ENCODE measurements around the gene KRT31. TPM values are rescaled to one million over a fixed set of nuclear protein-coding genes. Genes with fewer than 3 reads are reported as not detected.
"Not testable (repeated sequence)": the region's sequence is repeated elsewhere in the genome, so short reads cannot be mapped to it uniquely, and the experiment has no call there.

Gene KRT31
- polyA plus RNA-seq (ENCODE audit: insufficient read length in 10 of 10) = 1 to 10 TPM; 3.3 to 6.5 (median 4.7) TPM
- long read RNA-seq, donor 1, partial matches to known transcripts = 0 of 2 reads
- long read RNA-seq, donor 1, other reads (novel, unspliced or antisense) = 0 of 2 reads
- long read RNA-seq, donor 2, partial matches to known transcripts = 0 of 1 reads
- long read RNA-seq, donor 2, other reads (novel, unspliced or antisense) = 0 of 1 reads
- long read RNA-seq, donor 3 = 0 reads
- long read RNA-seq, donor 4, partial matches to known transcripts = 0 of 1 reads
- long read RNA-seq, donor 4, other reads (novel, unspliced or antisense) = 0 of 1 reads
- long read RNA-seq, donor 5, partial matches to known transcripts = 0 of 1 reads
- long read RNA-seq, donor 5, other reads (novel, unspliced or antisense) = 0 of 1 reads
- long read RNA-seq, donor 6, partial matches to known transcripts = 0 of 1 reads
- long read RNA-seq, donor 6, other reads (novel, unspliced or antisense) = 0 of 1 reads
- long read RNA-seq, donor 7, partial matches to known transcripts = 0 of 4 reads
- long read RNA-seq, donor 7, other reads (novel, unspliced or antisense) = 0 of 4 reads
- long read RNA-seq, donor 8, partial matches to known transcripts = 0 of 2 reads
- long read RNA-seq, donor 8, other reads (novel, unspliced or antisense) = 0 of 2 reads
- long read RNA-seq, donor 9, partial matches to known transcripts = 0 of 1 reads
- long read RNA-seq, donor 9, other reads (novel, unspliced or antisense) = 0 of 1 reads

DNA sequence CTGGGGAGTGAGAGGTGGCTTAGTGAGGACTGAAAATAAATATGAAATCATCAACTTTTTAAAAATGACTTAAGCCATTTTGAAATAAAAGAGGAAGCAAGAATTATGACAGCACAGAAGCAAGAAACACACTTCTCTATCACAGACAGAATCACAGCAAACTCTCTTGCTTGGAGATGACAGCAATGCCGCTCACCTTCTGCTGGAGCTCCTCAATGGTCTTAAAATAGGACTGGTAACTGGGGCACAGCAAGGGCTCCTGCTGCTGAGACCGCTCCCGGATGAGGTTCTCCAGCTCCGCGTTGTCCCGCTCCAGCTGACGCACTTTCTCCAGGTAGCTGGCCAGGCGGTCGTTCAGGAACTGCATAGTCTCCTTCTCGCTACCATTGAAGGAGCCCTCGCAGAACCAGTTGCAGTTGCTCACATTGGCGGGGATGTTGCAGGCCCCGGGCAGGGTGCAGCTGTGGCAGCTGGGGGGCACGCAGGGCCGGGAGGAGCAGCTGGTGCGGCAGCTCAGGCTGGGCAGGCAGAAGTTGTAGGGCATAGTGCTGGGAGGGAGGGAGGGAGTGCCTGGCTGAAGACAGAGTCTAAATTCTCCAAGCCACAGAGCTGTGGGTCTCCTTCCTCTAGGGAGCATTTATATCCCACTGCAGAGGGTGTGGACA lies at the start of gene KRT31:
TSS of gene KRT31 (minus strand) at position 613 of the 665 bp plus-strand sequence. CDS start at position 544, 69 bp downstream.
- peak in 2 of 3 donors; percentile 8 to 15 for DNase-seq

DNA sequence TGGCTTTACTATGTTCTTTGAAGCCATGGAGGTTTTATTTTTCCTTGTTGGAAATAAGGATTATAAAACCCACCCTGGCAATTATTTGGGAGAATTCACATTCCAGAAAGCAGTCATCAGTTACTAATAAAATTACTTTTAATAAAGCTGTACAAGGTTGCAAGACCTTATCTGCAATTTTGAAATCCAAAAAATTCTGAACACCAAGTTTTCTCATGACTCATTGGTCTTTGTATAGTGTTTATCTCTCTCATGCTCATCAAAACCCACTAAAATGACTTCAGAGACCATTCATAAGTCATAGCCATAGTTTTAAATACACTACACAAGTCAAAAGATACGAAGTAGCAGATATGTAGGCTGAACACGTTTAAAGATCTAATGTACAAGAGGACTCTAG lies 49.4 kb upstream of the KRT31 start:
- peak in 1 of 3 donors; percentile 18 for DNase-seq

DNA sequence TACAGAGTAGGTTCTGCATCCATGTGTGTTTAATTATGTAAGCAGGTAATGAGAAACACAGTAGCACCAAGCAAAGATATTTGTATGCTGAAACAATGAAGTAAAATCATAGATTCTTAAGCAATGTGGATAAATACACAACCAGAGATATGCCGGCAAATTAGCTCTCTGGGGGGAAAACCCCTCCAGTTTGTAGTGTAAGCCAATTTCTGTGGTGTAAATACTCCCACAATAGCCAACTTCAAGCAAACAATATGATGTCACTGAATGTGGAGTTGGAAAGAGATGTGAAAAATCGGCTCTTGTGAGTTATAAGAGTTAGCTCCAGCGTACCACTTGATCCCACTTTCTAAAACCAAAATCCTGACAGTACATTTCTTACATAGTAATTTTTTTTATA lies 47.2 kb upstream of the KRT31 start:
- DNase-seq = no peak

DNA sequence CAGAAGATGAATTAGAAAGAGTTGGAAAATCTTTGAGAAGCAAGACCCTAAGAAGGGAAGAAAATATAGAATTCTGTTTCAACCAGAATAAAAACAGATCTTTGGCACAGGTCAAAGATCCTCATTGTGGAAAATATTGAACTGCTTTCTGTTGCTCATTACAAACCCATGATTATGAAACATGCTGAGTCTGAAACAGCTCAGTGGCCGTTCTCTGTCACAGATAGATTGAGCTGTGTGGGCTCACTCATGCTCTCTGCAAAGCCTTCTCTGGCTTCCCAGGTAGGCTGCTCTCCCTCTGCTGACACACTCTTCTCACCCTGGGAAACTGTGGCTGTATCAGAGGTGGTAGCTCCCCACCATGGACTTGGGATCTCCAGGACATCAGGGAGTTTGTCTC lies 46.8 kb upstream of the KRT31 start:
- no peak for DNase-seq

DNA sequence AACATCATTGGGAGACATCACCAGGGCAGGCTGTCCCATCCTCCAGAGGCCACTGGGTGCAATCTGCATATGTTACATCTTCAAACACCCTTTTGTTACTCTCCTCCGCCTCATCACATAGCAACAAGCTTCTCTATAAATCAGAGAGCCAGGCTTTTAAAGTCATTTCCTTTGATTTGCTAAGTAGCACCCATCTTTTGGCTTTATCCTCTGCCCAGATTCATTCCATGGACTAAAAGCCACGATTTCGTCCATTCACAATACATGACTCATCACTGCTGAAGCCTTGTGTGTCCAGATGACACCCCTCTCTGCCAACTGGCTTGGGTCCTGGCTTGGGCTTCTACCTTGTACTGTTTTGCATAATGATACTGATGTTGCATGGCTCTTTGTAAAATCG lies 45.3 kb upstream of the KRT31 start:
- no peak for DNase-seq

DNA sequence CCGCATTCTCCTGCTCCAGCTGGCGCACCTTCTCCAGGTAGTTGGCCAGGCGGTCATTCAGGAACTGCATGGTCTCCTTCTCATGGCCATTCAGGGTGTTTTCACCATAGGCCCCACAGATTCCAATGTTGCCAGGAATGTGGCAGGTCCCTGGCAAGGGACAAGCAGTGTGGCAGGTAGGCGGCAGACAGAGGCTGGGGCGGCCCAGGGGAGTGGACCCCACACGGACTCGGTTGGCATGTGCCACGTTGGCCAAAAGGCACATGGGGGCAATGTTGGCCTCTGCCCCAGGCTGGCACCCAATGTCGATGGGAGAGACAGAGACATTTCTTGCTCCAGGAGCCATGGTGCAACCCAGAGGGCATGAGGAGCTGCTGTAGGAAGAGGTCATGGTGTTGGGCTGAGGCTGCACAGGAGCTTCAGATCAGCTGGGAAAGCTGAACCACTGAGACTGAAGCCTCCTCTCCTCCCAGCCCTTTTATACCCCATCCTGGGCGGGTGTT lies 43.2 kb upstream of the KRT31 start, which contains the start of gene KRT38:
TSS of gene KRT38 (minus strand) at position 453 of the 503 bp plus-strand sequence. CDS start at position 391, 62 bp downstream.
- no peak for DNase-seq

DNA sequence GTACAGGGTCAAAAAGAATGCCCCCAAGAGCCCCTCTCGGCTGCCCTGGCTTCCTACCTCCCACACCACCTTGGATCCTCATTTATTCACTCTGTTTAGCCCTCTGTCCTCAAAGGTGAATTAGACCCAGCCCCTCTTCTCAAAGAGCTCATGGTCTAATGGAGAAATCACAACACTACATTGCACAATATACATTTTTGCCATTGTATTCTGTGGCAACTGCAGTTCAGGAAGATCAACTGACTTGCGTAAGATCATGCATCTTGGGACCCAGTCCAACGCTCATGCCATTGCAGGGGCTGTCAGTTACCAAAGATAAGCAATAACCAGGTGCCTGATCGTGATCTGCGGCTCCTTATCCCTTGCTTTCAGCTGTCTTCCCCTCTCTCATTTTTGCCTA lies 42.0 kb upstream of the KRT31 start:
- DNase-seq = no peak

DNA sequence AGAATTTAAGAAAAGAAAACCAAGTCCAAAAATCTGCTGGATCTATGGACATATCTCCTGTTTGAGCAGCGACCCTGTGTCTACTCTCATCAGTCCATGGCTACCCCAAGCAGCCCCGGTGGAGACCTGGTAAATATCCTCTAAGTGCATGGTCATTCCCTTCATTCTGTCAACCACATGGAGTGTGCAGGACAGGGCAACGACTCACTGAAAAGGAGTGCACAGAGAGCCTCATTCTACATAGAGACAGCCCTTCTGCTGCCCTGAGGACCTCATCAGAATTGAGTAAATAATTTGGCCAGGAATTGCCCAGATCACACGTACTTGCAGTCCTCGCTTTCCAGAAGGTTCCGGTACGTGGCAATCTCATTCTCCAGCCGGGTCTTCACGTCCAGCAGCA lies 40.4 kb upstream of the KRT31 start:
- DNase-seq = no peak

DNA sequence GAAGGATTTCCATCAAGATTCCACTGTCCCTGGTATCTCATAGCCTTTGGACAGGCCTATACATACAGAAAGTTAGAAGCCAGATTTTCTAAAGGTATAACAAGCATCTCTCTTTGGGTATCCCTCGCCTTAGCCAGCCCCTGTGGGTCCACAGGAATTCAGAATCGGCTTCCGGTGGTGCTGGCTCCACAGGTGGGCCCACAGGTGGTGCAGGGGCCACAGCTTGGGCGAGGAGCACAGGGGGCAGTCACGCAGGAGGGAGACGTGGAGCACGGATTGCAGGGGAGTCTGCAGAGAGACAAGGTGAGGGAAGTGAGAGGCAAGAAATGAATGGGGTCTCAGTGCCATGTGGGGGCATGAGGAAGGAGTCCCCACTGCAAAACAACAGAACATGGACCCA lies 39.8 kb upstream of the KRT31 start:
- DNase-seq = no peak

DNA sequence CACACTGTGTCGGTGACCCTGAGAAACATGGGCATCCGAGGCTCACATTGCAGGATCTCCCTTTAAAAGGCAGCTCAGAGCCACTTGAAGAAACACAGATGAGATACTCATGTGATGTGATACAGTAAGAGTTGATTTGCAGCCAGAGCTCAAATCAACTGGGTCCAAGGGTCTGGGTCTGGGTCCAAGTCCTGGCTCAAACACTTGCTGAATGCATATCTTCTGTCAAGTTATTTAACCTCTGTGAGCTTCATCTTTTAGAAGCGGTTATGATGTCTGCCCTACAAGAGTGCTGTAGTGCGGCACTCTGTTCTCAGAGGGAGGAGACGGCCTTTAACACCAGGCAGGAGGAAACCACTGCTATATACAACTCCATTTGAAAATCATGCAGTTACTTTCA lies 37.0 kb upstream of the KRT31 start:
- DNase-seq = peak in 2 of 3 donors; percentile 9 to 12

DNA sequence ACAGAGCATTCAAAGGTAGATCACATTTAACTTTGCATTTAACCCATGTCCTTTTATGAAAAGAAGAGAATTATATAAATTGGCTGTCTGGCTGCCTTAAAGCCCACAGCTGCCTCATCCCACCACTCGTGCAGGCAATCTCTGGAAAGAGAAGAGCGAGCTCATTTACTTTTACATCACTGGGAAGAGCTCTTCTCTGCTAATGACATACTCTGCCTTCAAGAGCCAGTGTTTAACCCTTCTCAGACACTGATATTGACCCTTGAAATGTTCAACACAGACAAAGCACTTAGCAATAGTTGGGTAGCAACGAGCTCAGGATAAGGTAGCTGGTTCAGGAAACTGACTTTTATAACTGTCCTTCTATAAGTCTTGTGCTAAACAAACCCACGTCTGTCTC lies 36.6 kb upstream of the KRT31 start:
- no peak for DNase-seq

DNA sequence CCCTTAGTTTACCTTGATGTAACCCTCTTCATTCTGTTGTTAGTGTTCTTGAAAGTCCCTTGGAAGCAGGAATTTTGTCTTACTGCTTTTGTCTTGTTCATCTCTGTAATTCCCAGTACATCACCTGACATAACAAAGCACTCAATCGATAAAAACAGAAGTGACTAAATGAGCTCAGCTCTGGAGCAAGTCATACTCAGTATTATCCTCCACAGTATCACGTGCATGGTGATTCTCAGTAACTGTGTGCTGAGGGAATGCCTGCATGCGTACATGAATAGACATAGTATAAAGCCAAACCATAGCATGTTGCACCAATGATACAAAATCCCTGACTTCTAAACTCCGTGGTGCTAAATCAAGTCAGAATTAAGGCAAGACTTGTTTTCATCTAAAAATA lies 36.2 kb upstream of the KRT31 start:
- DNase-seq = no peak

DNA sequence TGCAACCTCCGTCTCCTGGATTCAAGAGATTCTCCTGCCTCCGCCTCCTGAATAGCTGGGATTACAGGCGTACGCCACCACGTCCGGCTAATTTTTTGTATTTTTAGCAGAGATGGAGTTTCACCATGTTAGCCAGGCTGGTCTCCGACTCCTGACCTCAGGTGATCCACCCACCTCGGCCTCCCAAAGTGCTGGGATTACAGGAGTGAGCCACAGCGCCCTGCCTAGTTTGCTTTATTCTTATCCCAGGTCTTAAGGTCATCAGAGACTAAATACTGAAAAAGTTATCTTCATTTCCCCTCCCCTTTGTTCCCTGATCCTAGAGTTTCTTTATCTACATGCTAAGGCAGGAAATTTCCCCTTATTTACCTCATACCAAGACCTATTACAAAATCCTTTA lies 33.0 kb upstream of the KRT31 start:
- DNase-seq = not testable (repeated sequence)

DNA sequence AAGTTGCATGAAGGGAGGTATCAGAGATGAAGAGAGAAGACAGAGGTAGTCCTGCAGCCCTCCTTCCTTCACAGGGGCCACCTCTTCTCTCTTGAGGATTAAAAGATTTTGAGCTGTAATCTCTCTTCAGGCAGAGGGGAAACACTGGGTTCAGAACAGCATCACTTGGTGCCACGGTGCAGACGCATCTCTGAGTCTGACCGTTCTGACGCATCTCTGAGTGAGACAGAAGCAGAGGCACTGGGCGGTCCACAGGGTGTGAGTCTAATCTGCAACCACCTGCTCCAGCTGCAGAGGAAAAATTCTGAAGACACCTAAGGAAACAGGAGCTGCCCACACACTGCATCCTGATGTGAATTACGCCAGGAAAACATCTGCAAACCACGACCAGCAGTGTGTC lies 32.3 kb upstream of the KRT31 start:
- DNase-seq = no peak

DNA sequence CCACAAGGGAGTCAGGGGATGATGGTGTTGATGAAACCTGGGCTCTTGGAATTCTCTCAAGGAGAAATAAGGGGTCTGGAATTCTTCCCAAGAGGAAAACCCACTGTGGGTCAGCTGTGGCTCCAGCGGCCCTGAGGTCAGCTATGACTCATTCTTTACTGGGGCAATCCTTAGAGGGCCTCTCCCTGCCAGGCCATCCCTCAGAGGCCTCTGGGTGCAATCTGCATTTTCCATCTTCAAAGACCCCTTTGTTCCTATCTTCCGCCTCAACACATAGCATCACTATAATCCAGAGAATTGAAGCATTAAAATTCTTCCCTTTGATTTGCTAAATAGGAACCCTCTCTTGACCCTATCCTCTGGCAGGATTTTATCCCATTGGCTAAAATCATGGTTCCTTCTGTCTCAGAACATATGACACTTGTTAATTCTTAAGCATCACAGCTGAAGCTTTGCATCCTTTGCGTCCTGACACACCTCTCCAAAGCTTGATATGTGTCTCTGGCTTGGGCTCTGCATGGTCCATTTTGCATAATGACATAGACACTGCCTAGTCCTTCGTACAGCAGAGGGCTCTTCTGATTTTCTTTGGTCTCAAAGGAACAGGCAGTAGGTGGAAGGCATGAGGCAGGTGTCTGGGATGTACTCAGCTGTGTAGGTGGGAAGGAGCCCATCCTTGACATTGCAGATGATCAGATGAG lies 31.3 kb upstream of the KRT31 start:
- no peak for DNase-seq

DNA sequence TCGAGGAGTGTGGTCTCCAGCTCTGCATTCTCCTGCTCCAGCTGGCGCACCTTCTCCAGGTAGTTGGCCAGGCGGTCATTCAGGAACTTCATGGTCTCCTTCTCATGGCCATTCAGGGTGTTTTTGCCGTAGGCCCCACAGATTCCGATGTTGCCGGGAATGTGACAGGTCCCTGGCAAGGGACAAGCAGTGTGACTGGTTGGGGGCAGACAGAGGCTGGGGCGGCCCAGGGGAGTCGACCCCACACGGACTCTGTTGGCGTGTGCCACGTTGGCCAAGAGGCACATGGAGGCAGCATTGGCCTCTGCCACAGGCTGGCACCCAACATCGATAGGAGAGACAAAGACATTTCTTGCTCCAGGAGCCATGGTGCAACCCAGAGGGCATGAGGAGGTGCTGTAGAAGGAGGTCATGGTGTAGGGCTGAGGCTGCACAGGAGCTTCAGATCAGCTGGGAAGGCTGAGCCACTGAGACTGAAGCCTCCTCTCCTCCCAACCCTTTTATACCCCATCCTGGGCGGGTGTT lies 26.8 kb upstream of the KRT31 start, which contains the start of gene KRT37:
TSS of gene KRT37 (minus strand) at position 475 of the 525 bp plus-strand sequence. CDS start at position 413, 62 bp downstream.
- DNase-seq = no peak

DNA sequence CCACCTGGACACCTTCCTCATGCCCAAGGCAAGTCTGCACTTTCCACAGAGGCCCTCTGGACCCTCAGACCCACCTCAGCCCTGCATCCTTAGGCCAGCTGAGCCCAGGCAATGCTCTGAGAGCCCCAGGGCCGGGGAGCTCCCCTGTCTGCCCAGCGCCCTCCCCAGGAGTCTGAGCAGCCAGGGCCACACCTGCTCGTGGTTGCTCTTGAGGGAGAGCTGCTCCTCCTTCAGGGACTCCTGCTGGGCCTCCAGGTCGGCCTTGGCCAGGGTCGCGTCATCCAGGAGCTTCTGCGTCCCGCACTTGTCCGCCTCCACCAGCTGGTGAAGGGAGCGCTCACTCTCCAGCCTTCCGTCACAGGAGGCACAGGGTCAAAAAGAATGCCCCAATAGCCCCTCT lies 25.2 kb upstream of the KRT31 start:
- not testable (repeated sequence) for DNase-seq

DNA sequence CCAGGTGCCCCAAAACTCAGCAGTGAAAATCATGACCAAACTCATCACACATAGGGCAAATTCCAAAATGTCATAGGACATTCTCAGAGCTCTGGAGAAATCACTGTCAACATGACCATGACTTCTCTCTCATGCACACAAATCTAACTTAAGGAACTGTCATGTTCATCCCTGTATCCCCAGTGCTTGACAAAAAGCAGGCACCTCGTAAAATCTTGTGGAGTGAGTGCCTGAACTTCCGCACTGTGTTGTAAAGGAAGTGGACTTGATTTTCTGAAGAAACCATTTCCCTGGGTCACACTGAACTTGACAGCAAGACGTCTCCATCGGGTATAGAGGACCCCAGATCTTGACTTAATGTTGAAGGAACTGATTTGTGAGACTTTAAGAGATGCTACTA lies 24.2 kb upstream of the KRT31 start:
- DNase-seq = no peak

DNA sequence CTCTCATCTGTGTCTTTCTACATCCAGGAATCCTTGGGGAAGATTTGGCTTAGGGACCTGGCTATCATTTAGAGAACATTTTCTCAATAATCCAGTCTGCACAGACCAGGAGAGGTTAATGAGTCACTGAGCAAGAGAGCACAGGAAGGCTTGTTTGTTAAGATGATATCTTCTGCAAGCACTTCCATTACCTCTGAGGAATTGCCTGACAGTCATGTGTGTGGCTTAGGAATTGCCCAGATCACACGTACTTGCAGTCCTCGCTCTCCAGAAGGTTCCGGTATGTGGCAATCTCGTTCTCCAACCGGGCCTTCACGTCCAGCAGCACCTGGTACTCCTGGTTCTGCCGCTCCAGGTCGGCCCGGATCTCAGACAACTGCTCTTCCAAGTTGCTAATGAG lies 23.7 kb upstream of the KRT31 start:
- no peak for DNase-seq

DNA sequence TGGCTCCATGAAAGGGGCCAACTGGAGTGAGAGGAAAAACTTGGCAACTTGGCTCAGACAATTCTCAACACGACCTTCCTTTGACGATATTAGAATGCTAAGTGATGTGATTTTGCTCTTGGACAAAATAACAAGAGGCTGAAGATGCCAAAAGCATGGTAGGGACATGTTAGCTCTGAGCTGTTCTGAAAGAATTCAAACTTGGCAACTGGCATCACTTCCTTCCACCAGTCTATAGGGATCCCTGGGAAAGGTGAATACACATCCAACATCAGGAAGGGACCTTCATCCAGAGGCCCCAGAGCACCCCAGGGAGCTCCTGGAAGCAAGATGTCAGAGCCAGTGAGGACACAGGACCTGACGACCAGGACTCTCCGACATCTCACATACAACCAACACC lies 22.7 kb upstream of the KRT31 start:
- no peak for DNase-seq

DNA sequence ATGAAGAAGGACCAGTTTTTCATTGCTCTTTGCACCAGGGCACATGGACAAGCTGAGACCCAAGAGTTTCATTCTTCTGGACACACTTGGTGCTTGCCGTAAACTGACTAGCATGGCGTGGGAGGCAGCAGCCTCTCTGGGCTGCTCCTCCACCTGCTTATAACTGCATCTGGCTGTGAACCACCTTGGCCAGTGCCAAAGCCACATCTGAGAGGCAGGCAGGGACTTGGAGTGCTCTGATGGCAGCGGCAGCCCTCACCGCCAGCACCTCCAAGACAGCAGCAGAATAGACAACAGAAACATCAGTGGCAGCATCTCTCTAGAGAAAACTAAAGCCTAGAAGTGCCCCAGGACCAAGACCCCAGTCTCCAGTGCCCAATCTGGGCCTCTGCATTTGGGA lies 22.3 kb upstream of the KRT31 start:
- no peak for DNase-seq

Measured in muscle of back (tissue), 13 donors.